Left colon (tissue), 2 donors: ENCODE results near the gene PLAGL1. TPM values are rescaled to one million over a fixed set of nuclear protein-coding genes. Genes with fewer than 3 reads are reported as not detected.
A peak's percentile ranks its signal among the peaks of the same experiment; 100 is the strongest.
"Not testable (repeated sequence)": the region's sequence is repeated elsewhere in the genome, so short reads cannot be mapped to it uniquely, and the experiment has no call there.

ENCODE experiments used
- ATAC-seq: fragments of 200-7000 bp; cut with Tn5 transposase; one replicate; pipeline ENCODE4 v1.9.1; 2020; ENCODE audit warnings: mild to moderate bottlenecking, moderate library complexity
- DNase-seq, 2 donors: peaks; one replicate each; pipeline ENCODE4 v3.0.0-alpha.2; 2020
- intact Hi-C, 2 donors: fragments of 100-400 bp; cut with DNase I in 1 of 2; cut with micrococcal nuclease in 1 of 2; formaldehyde crosslinking; loops; one replicate each; pipeline versions ENCODE4 v1.11.2 to v1.14.0; 2022; cut with DNase I, micrococcal nuclease
- total RNA-seq, 2 donors: library from RNA; stranded (reverse); fragmentation: NEBNext Ultra II Directional; extraction: Animal tissue kit (Norgen Biotek cat#: 25700); gene quantifications; one replicate each; pipeline ENCODE4 v1.2.1, GENCODE V29; 2021
- donor health status: DM: no; HTN: no; CAD: no.
- donor health status: DM: yes; HTN: yes; CAD: no.

The PLAGL1 gene
- total RNA-seq, 2 donors from 2014 or later: 33.5 to 36.4 TPM

- intact Hi-C loops: no loop called here
- DNase-seq (no peak), ATAC-seq (no peak)
Measured at GRCh38 chr6:143952947-143953701, 54.9 kb downstream of the PLAGL1 start.

- intact Hi-C loops: no loop called here
- DNase-seq: no peak
- no peak for ATAC-seq
Measured at GRCh38 chr6:143952060-143952778, 55.8 kb downstream of the PLAGL1 start.

- DNase-seq: no peak
- intact Hi-C loops: no loop called here
- ATAC-seq: peak; percentile 85
Measured at GRCh38 chr6:143950875-143951274, 57.2 kb downstream of the PLAGL1 start.

GRCh38 chr6:143949962-143950361 lies 58.1 kb downstream of the PLAGL1 start:
- DNase-seq: no peak
- intact Hi-C loops: loop anchor here in 1 of 2 donors (10.0 kb wide), 1 partner anchor 65 kb away; no protein-coding TSS in a partner anchor
- ATAC-seq: peak; percentile 42

GRCh38 chr6:143949535-143949934 lies 58.5 kb downstream of the PLAGL1 start:
- no peak for DNase-seq
- ATAC-seq: peak; percentile 75

GRCh38 chr6:143948208-143948607 lies 59.9 kb downstream of the PLAGL1 start:
- DNase-seq (no peak), ATAC-seq (no peak)
- intact Hi-C loops: loop anchor here in 1 of 2 donors (10.0 kb wide), 1 partner anchor 67 kb away; no protein-coding TSS in a partner anchor

More at GRCh38 chr6:143949535-143949934, 58.5 kb downstream of the PLAGL1 start:
- intact Hi-C loops: loop anchor here in 1 of 2 donors (10.0 kb wide), 1 partner anchor 65 kb away; no protein-coding TSS in a partner anchor

- intact Hi-C loops: loop anchor here in 1 of 2 donors (10.0 kb wide), 1 partner anchor 73 kb away; no protein-coding TSS in a partner anchor
- ATAC-seq (peak; percentile 68), DNase-seq (peak; percentile 40 to 77)
Measured at GRCh38 chr6:143941852-143942627, 66.0 kb downstream of the PLAGL1 start.

- peak; percentile 93 for ATAC-seq
- intact Hi-C loops: loop anchor here in 1 of 2 donors (10.0 kb wide), 1 partner anchor 75 kb away; no protein-coding TSS in a partner anchor
Measured at GRCh38 chr6:143940011-143940597, 68.0 kb downstream of the PLAGL1 start.

GRCh38 chr6:143939364-143939763 lies 68.7 kb downstream of the PLAGL1 start:
- ATAC-seq (no peak), DNase-seq (no peak)
- intact Hi-C loops: no loop called here

More at GRCh38 chr6:143940011-143940597, 68.0 kb downstream of the PLAGL1 start:
- DNase-seq: peak in 1 of 2 donors; percentile 63

GRCh38 chr6:143937668-143937970 lies 70.4 kb downstream of the PLAGL1 start:
- intact Hi-C loops: no loop called here
- ATAC-seq (no peak), DNase-seq (no peak)

GRCh38 chr6:143936778-143937667 lies 71.0 kb downstream of the PLAGL1 start:
- DNase-seq (no peak), ATAC-seq (no peak)
- intact Hi-C loops: no loop called here

- ATAC-seq (no peak), DNase-seq (no peak)
- intact Hi-C loops: no loop called here
Measured at GRCh38 chr6:143936347-143936746, 71.7 kb downstream of the PLAGL1 start.

- intact Hi-C loops: no loop called here
- no peak for DNase-seq
- no peak for ATAC-seq
Measured at GRCh38 chr6:143934867-143935266, 73.2 kb downstream of the PLAGL1 start.

- DNase-seq (no peak), ATAC-seq (no peak)
- intact Hi-C loops: no loop called here
Measured at GRCh38 chr6:143934331-143934730, 73.7 kb downstream of the PLAGL1 start.

GRCh38 chr6:143929975-143930374 lies 78.1 kb downstream of the PLAGL1 start:
- ATAC-seq (no peak), DNase-seq (no peak)
- intact Hi-C loops: no loop called here

GRCh38 chr6:143928853-143929252 lies 79.2 kb downstream of the PLAGL1 start:
- intact Hi-C loops: no loop called here
- no peak for ATAC-seq
- DNase-seq: no peak

GRCh38 chr6:143917026-143917425 lies 91.0 kb downstream of the PLAGL1 start:
- ATAC-seq, intact Hi-C loops, DNase-seq: not testable (repeated sequence)

- no peak for ATAC-seq
- DNase-seq: no peak
- intact Hi-C loops: no loop called here
Measured at GRCh38 chr6:143912671-143913070, 95.4 kb downstream of the PLAGL1 start.
